ENCODE data around the gene GRIK1.

The GRIK1 gene

GRCh38 chr21:29643289-29643688, 296.5 kb downstream of the GRIK1 start:
- Histone ChIP-seq H3K36me3 (ENCODE audit: control insufficient read depth, low read length) (no peaks in the 10 kb centered on the region), H3K27ac (ENCODE audit: low read depth, low read length) (no peak overlapping the region), H4K20me1 (ENCODE audit: control insufficient read depth, insufficient read depth, low read depth, low read length) (no peaks in the 10 kb centered on the region), H3K4me3 (ENCODE audit: low read length) (no peak overlapping the region), H3K9me3 (ENCODE audit: control insufficient read depth, insufficient read depth, low read length) (peaks cover 8% of the 10 kb centered on the region; the same call in 1 of the 2 replicates), H3K9me2 (replicated peaks; ENCODE audit: control insufficient read depth, low read length) (no peaks in the 10 kb centered on the region), H3K4me1 (ENCODE audit: control insufficient read depth, low read length) (peaks cover 27% of the 10 kb centered on the region), H3K79me2 (ENCODE audit: control insufficient read depth, low read length) (no peaks in the 10 kb centered on the region), H3K27me3 (ENCODE audit: control insufficient read depth, low read length) (no peaks in the 10 kb centered on the region), H3K4me2 (ENCODE audit: low read length) (no peak overlapping the region), H3F3A (ENCODE audit: control insufficient read depth, insufficient read depth) (peaks cover 5% of the 10 kb centered on the region; the same call in 1 of the 2 replicates)
- TF ChIP-seq CTCF (IDR thresholded peaks at IDR 0.05; ENCODE audit: low read depth, low read length, poor library complexity, severe bottlenecking) (no peak), EZH2phosphoT487 (IDR thresholded peaks at IDR 0.05; ENCODE audit: borderline replicate concordance, low read length) (no peak)

- Histone ChIP-seq H3K9me2 (replicated peaks; ENCODE audit: control insufficient read depth, low read length) (no peaks in the 10 kb centered on the region), H3F3A (ENCODE audit: control insufficient read depth, insufficient read depth) (peaks cover 5% of the 10 kb centered on the region; the same call in 1 of the 2 replicates), H4K20me1 (ENCODE audit: control insufficient read depth, insufficient read depth, low read depth, low read length) (no peaks in the 10 kb centered on the region), H3K36me3 (ENCODE audit: control insufficient read depth, low read length) (no peaks in the 10 kb centered on the region), H3K4me3 (ENCODE audit: low read length) (no peak overlapping the region), H3K4me2 (ENCODE audit: low read length) (no peak overlapping the region), H3K9me3 (ENCODE audit: control insufficient read depth, insufficient read depth, low read length) (peaks cover 13% of the 10 kb centered on the region; the same call in 1 of the 2 replicates), H3K27ac (ENCODE audit: low read depth, low read length) (no peak overlapping the region), H3K4me1 (ENCODE audit: control insufficient read depth, low read length) (peaks cover 33% of the 10 kb centered on the region), H3K79me2 (ENCODE audit: control insufficient read depth, low read length) (no peaks in the 10 kb centered on the region), H3K27me3 (ENCODE audit: control insufficient read depth, low read length) (no peaks in the 10 kb centered on the region)
- no peak for TF ChIP-seq EZH2phosphoT487 (IDR thresholded peaks at IDR 0.05; ENCODE audit: borderline replicate concordance, low read length)
- TF ChIP-seq CTCF (IDR thresholded peaks at IDR 0.05; ENCODE audit: low read depth, low read length, poor library complexity, severe bottlenecking): no peak
These were observed 297.1 kb downstream of the GRIK1 start for GRCh38 chr21:29642551-29643245.

GRCh38 chr21:29641635-29642550, 297.9 kb downstream of the GRIK1 start:
- H3F3A ChIP-seq (ENCODE audit: control insufficient read depth, insufficient read depth): peaks cover 5% of the 10 kb centered on the region; the same call in 1 of the 2 replicates
- no peaks in the 10 kb centered on the region for H3K79me2 ChIP-seq (ENCODE audit: control insufficient read depth, low read length)
- H3K4me3 ChIP-seq (ENCODE audit: low read length): no peak overlapping the region
- H4K20me1 ChIP-seq (ENCODE audit: control insufficient read depth, insufficient read depth, low read depth, low read length): no peaks in the 10 kb centered on the region
- no peaks in the 10 kb centered on the region for H3K9me2 ChIP-seq (replicated peaks; ENCODE audit: control insufficient read depth, low read length)
- peaks cover 35% of the 10 kb centered on the region for H3K4me1 ChIP-seq (ENCODE audit: control insufficient read depth, low read length)
- no peak for TF ChIP-seq EZH2phosphoT487 (IDR thresholded peaks at IDR 0.05; ENCODE audit: borderline replicate concordance, low read length)
- peaks cover 19% of the 10 kb centered on the region; the same call in 1 of the 2 replicates for H3K9me3 ChIP-seq (ENCODE audit: control insufficient read depth, insufficient read depth, low read length)
- no peaks in the 10 kb centered on the region for H3K27me3 ChIP-seq (ENCODE audit: control insufficient read depth, low read length)
- H3K4me2 ChIP-seq (ENCODE audit: low read length): no peak overlapping the region
- no peaks in the 10 kb centered on the region for H3K36me3 ChIP-seq (ENCODE audit: control insufficient read depth, low read length)
- no peak overlapping the region for H3K27ac ChIP-seq (ENCODE audit: low read depth, low read length)

All from DOHH2 (cell line).